ENCODE data around the gene PHF12. TPM values are rescaled to one million over a fixed set of nuclear protein-coding genes. Genes with fewer than 3 reads are reported as not detected.

Gene PHF12
- total and polyA plus RNA-seq, 2 of the 8 experiments (the other 6 are each of a cell fraction or from before 2014, with no cell fraction given): 38.8 to 65.7 TPM

DNA sequence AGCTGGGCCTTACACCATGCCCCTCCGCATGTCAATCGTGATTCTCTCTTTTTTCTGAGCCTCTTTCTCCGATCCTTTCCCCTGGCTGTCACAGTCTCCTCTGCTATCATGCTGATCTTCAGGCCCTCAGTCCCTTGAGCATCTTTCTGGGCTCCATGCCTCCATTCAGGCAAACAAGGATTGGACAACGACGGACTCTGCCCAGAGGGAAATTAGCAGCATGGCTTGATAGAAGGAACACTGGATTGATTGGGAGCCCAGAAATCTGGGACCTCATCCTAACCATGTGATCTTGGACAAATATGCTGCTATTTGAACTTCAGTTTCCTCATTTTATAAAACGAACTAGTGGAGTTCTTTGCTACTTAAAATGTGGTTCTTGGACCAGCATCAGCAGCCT, 19.6 kb upstream of the PHF12 start:
- no peak overlapping the region for H3K27ac ChIP-seq (ENCODE audit: low read depth, low read length)
- H3K4me1 ChIP-seq (replicated peaks in 1 of 4; ENCODE audit: control insufficient read depth in 3 of 4, insufficient read depth in 4 of 4, low read length in 3 of 4): peaks cover 11 to 24% (median 17%) of the 10 kb centered on the region in 4 experiments
- WGBS, 2 experiments (ENCODE audit: extremely low coverage in 1 of 2, insufficient coverage in 1 of 2, insufficient read length in 1 of 2, insufficient replicate concordance in 2 of 2, low coverage in 1 of 2, low lambda C conversion rate in 2 of 2, missing lambda C conversion rate in 1 of 2): 83% methylated on average over 6 of the region's 6 CpGs; no CpG with 5 or more reads in 1 of the 2 experiments
- H3K27me3 ChIP-seq (replicated peaks in 1 of 4; ENCODE audit: control insufficient read depth in 3 of 4, extremely low read depth in 1 of 4, insufficient read depth in 3 of 4, low read length in 3 of 4): peaks cover 0 to 2% (median 0%) of the 10 kb centered on the region in 4 experiments; a peak in 1 of 7 replicates
- no peak overlapping the region for H4K5ac ChIP-seq (ENCODE audit: insufficient read length, low read depth, low read length)
- H3K79me1 ChIP-seq (ENCODE audit: low read depth, low read length): no peaks in the 10 kb centered on the region
- no peak overlapping the region for H4K8ac ChIP-seq (ENCODE audit: extremely low read depth, insufficient read depth, low read length)
- FAIRE-seq (no peak), DNase-seq (ENCODE audit: low read depth in 1 of 2, low spot score in 2 of 2) (no peak)
- no peak overlapping the region for H3K4ac ChIP-seq (replicated peaks; ENCODE audit: insufficient read length, low read depth, low read length)
- H3K9me3 ChIP-seq (ENCODE audit: insufficient read depth in 2 of 2, low read depth in 1 of 2, low read length in 1 of 2): no peaks in the 10 kb centered on the region
- H2BK5ac ChIP-seq (ENCODE audit: low read depth, low read length): peak overlapping the region; percentile 89; the same call in 1 of the 2 replicates
- no peaks in the 10 kb centered on the region for H3K79me2 ChIP-seq (ENCODE audit: control insufficient read depth in 1 of 2, insufficient read depth in 2 of 2, low read length in 2 of 2)
- H2AFZ ChIP-seq (ENCODE audit: low read length): no peak overlapping the region
- no peak overlapping the region for H3K23ac ChIP-seq (ENCODE audit: insufficient read length)
- no peaks in the 10 kb centered on the region for H4K20me1 ChIP-seq (replicated peaks in 1 of 2; ENCODE audit: control insufficient read depth in 1 of 2, insufficient read depth in 2 of 2, low read length in 2 of 2)
- CTCF ChIA-PET (ENCODE audit: partially characterized antibody): interaction anchor here (0.8 to 9.1 kb wide), 6 partner anchors 13 to 143 kb away, joined by 3 to 207 read pairs (median 9); no protein-coding TSS in a partner anchor
- no peak overlapping the region for H3K4me2 ChIP-seq (ENCODE audit: insufficient read depth in 1 of 2, low read depth in 2 of 2, low read length in 2 of 2)
- no peak overlapping the region for H3K4me3 ChIP-seq (ENCODE audit: extremely low read depth in 1 of 4, insufficient read depth in 2 of 4, low read depth in 3 of 4, low read length in 4 of 4)
- H2AK5ac ChIP-seq (ENCODE audit: low read depth, low read length): no peak overlapping the region
- H3K18ac ChIP-seq (ENCODE audit: extremely low read depth, low read length): no peak overlapping the region
- H3K9ac ChIP-seq (replicated peaks in 1 of 4; ENCODE audit: extremely low read depth in 1 of 4, low read depth in 3 of 4, low read length in 3 of 4): no peak overlapping the region
- H2BK15ac ChIP-seq (ENCODE audit: low read length): peak overlapping the region; percentile 49; the same call in 1 of the 2 replicates
- H3K14ac ChIP-seq (ENCODE audit: insufficient read length): no peak overlapping the region
- POLR2A ChIA-PET (ENCODE audit: partially characterized antibody): interaction anchor here (1.6 to 3.9 kb wide), 3 partner anchors 9 to 72 kb away, joined by 4 to 20 read pairs (median 17); partner anchors contain the start of gene PIPOX
- peak overlapping the region; percentile 89; the same call in 1 of the 2 replicates for H2BK12ac ChIP-seq (ENCODE audit: low read depth, low read length)
- no peaks in the 10 kb centered on the region; a peak in 1 of 8 replicates for H3K36me3 ChIP-seq (ENCODE audit: control insufficient read depth in 2 of 4, insufficient read depth in 4 of 4, low read length in 3 of 4)
- no peak overlapping the region for H2BK120ac ChIP-seq (replicated peaks; ENCODE audit: low read depth, low read length)
- peak overlapping the region; percentile 74 for H2BK20ac ChIP-seq (ENCODE audit: low read length)
- H3K23me2 ChIP-seq (ENCODE audit: low read depth, low read length): no peaks in the 10 kb centered on the region
- no peak overlapping the region for H4K91ac ChIP-seq (replicated peaks; ENCODE audit: insufficient read length, low read length)
- H3K56ac ChIP-seq (replicated peaks; ENCODE audit: insufficient read length, low read depth, low read length): no peak overlapping the region
- TF ChIP-seq CTBP2 (IDR thresholded peaks at IDR 0.05; ENCODE audit: borderline replicate concordance, insufficient read depth, insufficient read length, low read length) (no peak), CBX8 (IDR thresholded peaks at IDR 0.05; ENCODE audit: borderline replicate concordance, low read depth, low read length) (no peak), ASH2L (IDR thresholded peaks at IDR 0.05; ENCODE audit: low read length) (no peak), RAD21 (IDR thresholded peaks at IDR 0.05 in 1 of 2, conservative IDR thresholded peaks at IDR 0.05 in 1 of 2; ENCODE audit: low read depth in 2 of 2, low read length in 2 of 2) (no peak), CHD1 (IDR thresholded peaks at IDR 0.05; ENCODE audit: low read depth, low read length) (no peak), BRCA1 (IDR thresholded peaks at IDR 0.05; ENCODE audit: low read depth, low read length) (no peak), CEBPB (IDR thresholded peaks at IDR 0.05; ENCODE audit: low read depth, low read length) (no peak), RXRA (IDR thresholded peaks at IDR 0.05; ENCODE audit: insufficient read depth, low read depth, low read length) (no peak), GTF2F1 (IDR thresholded peaks at IDR 0.05; ENCODE audit: borderline replicate concordance, low read depth, low read length) (no peak), SP2 (IDR thresholded peaks at IDR 0.05; ENCODE audit: low read length) (no peak), YY1 (IDR thresholded peaks at IDR 0.05; ENCODE audit: low read depth, low read length) (no peak), BACH1 (IDR thresholded peaks at IDR 0.05; ENCODE audit: low read length) (no peak)
- TF ChIP-seq, protein P1, sequence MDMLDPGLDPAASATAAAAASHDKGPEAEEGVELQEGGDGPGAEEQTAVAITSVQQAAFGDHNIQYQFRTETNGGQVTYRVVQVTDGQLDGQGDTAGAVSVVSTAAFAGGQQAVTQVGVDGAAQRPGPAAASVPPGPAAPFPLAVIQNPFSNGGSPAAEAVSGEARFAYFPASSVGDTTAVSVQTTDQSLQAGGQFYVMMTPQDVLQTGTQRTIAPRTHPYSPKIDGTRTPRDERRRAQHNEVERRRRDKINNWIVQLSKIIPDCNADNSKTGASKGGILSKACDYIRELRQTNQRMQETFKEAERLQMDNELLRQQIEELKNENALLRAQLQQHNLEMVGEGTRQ (IDR thresholded peaks at IDR 0.05; ENCODE audit: low read length): no peak
